Spleen (tissue), 11 donors: ENCODE data around the gene CRACR2A. TPM values are rescaled to one million over a fixed set of nuclear protein-coding genes. Genes with fewer than 3 reads are reported as not detected.
A peak's percentile ranks its signal among the peaks of the same experiment; 100 is the strongest.

ENCODE experiments used
- DNase-seq: peaks from one replicate; pipeline ENCODE4 v3.0.0-alpha.2; 2020
- H3K27ac ChIP-seq, 8 donors: fragments of 200-600 bp; sonication (generic) in 7 of 8; 1 replicate in 4 of 8; 2 replicates in 4 of 8; pipeline versions ENCODE4 v1.5.0 to v1.8.0; 2016 to 2021; ENCODE audit warnings: inconsistent platforms in 4 of 8, mild to moderate bottlenecking in 4 of 8, moderate library complexity in 1 of 8
- H3K27me3 ChIP-seq, 7 donors: fragments of 200-600 bp; sonication (generic) in 6 of 7; replicated peaks in 1 of 7; 1 replicate in 4 of 7; 2 replicates in 3 of 7; pipeline versions ENCODE4 v1.5.0 to v1.8.0; 2016 to 2021; ENCODE audit warnings: inconsistent platforms in 3 of 7, mild to moderate bottlenecking in 1 of 7
- H3K36me3 ChIP-seq, 6 donors: fragments of 200-600 bp; sonication (generic) in 5 of 6; 1 replicate in 4 of 6; 2 replicates in 2 of 6; pipeline versions ENCODE4 v1.5.0 to v1.8.0; 2016 to 2021; ENCODE audit warnings: inconsistent platforms in 2 of 6
- H3K4me1 ChIP-seq, 6 donors: fragments of 200-600 bp; sonication (generic) in 5 of 6; 1 replicate in 3 of 6; 2 replicates in 3 of 6; pipeline versions ENCODE4 v1.5.0 to v1.8.0; 2016 to 2021; ENCODE audit warnings: inconsistent platforms in 3 of 6
- H3K4me3 ChIP-seq, 8 donors: fragments of 200-600 bp; sonication (generic) in 7 of 8; 1 replicate in 4 of 8; 2 replicates in 4 of 8; pipeline versions ENCODE4 v1.5.0 to v1.8.0; 2016 to 2021; ENCODE audit warnings: inconsistent platforms in 4 of 8, mild to moderate bottlenecking in 4 of 8, moderate library complexity in 2 of 8
- H3K9me3 ChIP-seq, 8 donors: fragments of 200-600 bp; sonication (generic) in 7 of 8; 1 replicate in 4 of 8; 2 replicates in 4 of 8; pipeline versions ENCODE4 v1.5.0 to v1.8.0; 2016 to 2021; ENCODE audit warnings: inconsistent platforms in 4 of 8
- CTCF ChIP-seq, 11 experiments: fragments of 200-600 bp in 7 of 11; fragments of 450-650 bp in 4 of 11; sonication (generic) in 4 of 11; IDR thresholded peaks in 8 of 11; conservative IDR thresholded peaks in 3 of 11; 1 replicate in 7 of 11; 2 replicates in 4 of 11; pipeline versions ENCODE4 v1.4.0 to v1.8.0; 2016 to 2021; ENCODE audit warnings: antibody characterized with exemption in 11 of 11, inconsistent platforms in 4 of 11, mild to moderate bottlenecking in 1 of 11
- POLR2A ChIP-seq, 3 donors: fragments of 450-650 bp; IDR thresholded peaks; one replicate each; pipeline ENCODE4 v1.5.1; 2017; ENCODE audit warnings: antibody characterized with exemption in 3 of 3, mild to moderate bottlenecking in 1 of 3
- POLR2AphosphoS5 ChIP-seq, 3 donors: sonication (generic); formaldehyde crosslinking; IDR thresholded peaks; one replicate each; pipeline ENCODE4 v1.5.1; 2017; ENCODE audit warnings: antibody characterized with exemption in 3 of 3
- WGBS, 5 donors: extraction: QIAGEN DNeasy Blood & Tissue Kit in 3 of 5; methylation state at CpG; one replicate each; pipeline versions ENCODE4 v1.1.5 to v1.1.7; 2013 to 2018; 5-methylcytosine and 5-hydroxymethylcytosine counted together
- intact Hi-C: fragments of 100-400 bp; cut with DNase I; formaldehyde crosslinking; loops from one replicate; pipeline ENCODE4 v1.15.0; 2023; ENCODE audit warnings: low total_unique reads
- polyA plus RNA-seq, 3 donors: library from polyadenylated mRNA; stranded (reverse); fragments of 200-250 nt; gene quantifications; one replicate each; pipeline ENCODE4 v1.2.1, GENCODE V29; 2013
- total RNA-seq, 7 donors: library from RNA; depleted of rRNA in 3 of 7; stranded (reverse); fragments of >200 nt in 3 of 7; fragmentation: NEBNext Ultra II Directional in 4 of 7; extraction: Animal tissue kit (Norgen Biotek cat#: 25700) in 4 of 7; gene quantifications; one replicate each; pipeline versions ENCODE4 v1.1.0 to v1.2.1, GENCODE V29; 2016 to 2021
- donor health status: healthy with polysubstance abuse.
- donor health status: DM: no; HTN: no; CAD: no; lungs with moderate emphysema.
- donor health status: DM: no; HTN: no; CAD: no.
- donor health status: Bipolar disorder and iron deficiency.
- donor health status: healthy.
- donor health status: DM: no; HTN: no; CAD: no.
- donor health status: DM: yes; HTN: yes; CAD: no.

The CRACR2A gene
- total and polyA plus RNA-seq, 10 donors: 3.3 to 27.6 (median 21.1) TPM

GRCh38 chr12:3697311-3697870 lies 55.5 kb downstream of the CRACR2A start:
- WGBS, 5 donors: 94 to 98% (median 96%) methylated on average over 5 of the region's 5 CpGs
- TF ChIP-seq CTCF (IDR thresholded peaks at IDR 0.05 in 8 of 11, conservative IDR thresholded peaks at IDR 0.05 in 3 of 11) (no peak), POLR2AphosphoS5 (IDR thresholded peaks at IDR 0.05) (no peak), POLR2A (IDR thresholded peaks at IDR 0.05) (no peak)

GRCh38 chr12:3694673-3695072 lies 58.2 kb downstream of the CRACR2A start:
- TF ChIP-seq POLR2AphosphoS5 (IDR thresholded peaks at IDR 0.05) (no peak), POLR2A (IDR thresholded peaks at IDR 0.05) (no peak), CTCF (IDR thresholded peaks at IDR 0.05 in 8 of 11, conservative IDR thresholded peaks at IDR 0.05 in 3 of 11) (no peak)

More at GRCh38 chr12:3697311-3697870, 55.5 kb downstream of the CRACR2A start:
- DNase-seq: no peak
- intact Hi-C loops: no loop called here
- H3K9me3 ChIP-seq: no peaks in the 10 kb centered on the region
- H3K27me3 ChIP-seq: no peaks in the 10 kb centered on the region
- no peaks in the 10 kb centered on the region for H3K4me1 ChIP-seq
- H3K36me3 ChIP-seq: peaks cover 0 to 60% (median 28%) of the 10 kb centered on the region in 6 donors
- no peak overlapping the region for H3K27ac ChIP-seq
- H3K4me3 ChIP-seq: no peak overlapping the region

GRCh38 chr12:3692616-3693365 lies 60.1 kb downstream of the CRACR2A start:
- no peak overlapping the region for H3K4me3 ChIP-seq
- H3K4me1 ChIP-seq: no peaks in the 10 kb centered on the region
- intact Hi-C loops: no loop called here
- H3K9me3 ChIP-seq: no peaks in the 10 kb centered on the region
- peak in 1 of 3 donors; percentile 15 for TF ChIP-seq POLR2AphosphoS5 (IDR thresholded peaks at IDR 0.05)
- no peak for TF ChIP-seq POLR2A (IDR thresholded peaks at IDR 0.05)
- no peak for TF ChIP-seq CTCF (IDR thresholded peaks at IDR 0.05 in 8 of 11, conservative IDR thresholded peaks at IDR 0.05 in 3 of 11)
- DNase-seq: no peak
- 94 to 98% (median 96%) methylated on average over 12 to 13 of the region's 13 CpGs for WGBS, 5 donors
- H3K36me3 ChIP-seq: peaks cover 0 to 56% (median 28%) of the 10 kb centered on the region in 6 donors
- no peak overlapping the region for H3K27ac ChIP-seq
- no peaks in the 10 kb centered on the region for H3K27me3 ChIP-seq

More at GRCh38 chr12:3694673-3695072, 58.2 kb downstream of the CRACR2A start:
- DNase-seq: no peak
- Histone ChIP-seq H3K4me1 (no peaks in the 10 kb centered on the region), H3K4me3 (no peak overlapping the region), H3K27me3 (no peaks in the 10 kb centered on the region), H3K36me3 (peaks cover 0 to 63% (median 28%) of the 10 kb centered on the region in 6 donors), H3K9me3 (no peaks in the 10 kb centered on the region), H3K27ac (no peak overlapping the region)
- WGBS, 5 donors: 84 to 98% (median 96%) methylated on average over 4 of the region's 4 CpGs
- intact Hi-C loops: no loop called here

- Histone ChIP-seq H3K9me3 (no peaks in the 10 kb centered on the region), H3K4me3 (no peak overlapping the region), H3K27me3 (no peaks in the 10 kb centered on the region), H3K27ac (no peak overlapping the region), H3K4me1 (no peaks in the 10 kb centered on the region), H3K36me3 (peaks cover 0 to 47% (median 2%) of the 10 kb centered on the region in 6 donors)
- intact Hi-C loops: no loop called here
- DNase-seq: no peak
- WGBS, 5 donors: 60 to 97% (median 80%) methylated on average over 2 of the region's 2 CpGs
- TF ChIP-seq POLR2A (IDR thresholded peaks at IDR 0.05): no peak
- TF ChIP-seq CTCF (IDR thresholded peaks at IDR 0.05 in 8 of 11, conservative IDR thresholded peaks at IDR 0.05 in 3 of 11): no peak
- no peak for TF ChIP-seq POLR2AphosphoS5 (IDR thresholded peaks at IDR 0.05)
Observed at GRCh38 chr12:3686463-3686862, 66.4 kb downstream of the CRACR2A start.
